ENCODE data around the gene LRRC28. TPM values are rescaled to one million over a fixed set of nuclear protein-coding genes. Genes with fewer than 3 reads are reported as not detected.

The LRRC28 gene
- total and polyA plus RNA-seq, 4 donors: 7.7 to 66.1 (median 13.0) TPM

DNA sequence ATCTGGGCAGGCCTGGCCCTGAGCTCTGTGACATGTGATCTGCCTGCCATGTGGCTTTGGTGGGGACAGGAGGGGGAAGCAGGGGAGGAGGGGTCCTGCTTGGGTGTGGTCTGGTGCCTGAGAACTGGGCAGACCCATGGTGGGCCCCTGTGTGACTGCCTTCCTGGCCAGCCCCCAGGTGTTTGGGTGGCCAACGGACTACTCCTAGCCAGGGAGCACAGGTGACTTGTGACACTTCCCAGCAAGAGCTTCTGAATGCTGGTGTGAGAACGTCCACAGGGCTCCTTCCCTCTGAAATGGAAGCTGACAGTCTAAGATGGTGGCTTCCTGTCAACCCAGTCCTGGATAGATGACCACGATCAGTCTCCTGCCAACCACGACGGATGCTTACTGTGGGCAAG, 178.4 kb downstream of the LRRC28 start:
- Histone ChIP-seq H3K4me3 (no peak overlapping the region), H3K27ac (ENCODE audit: low read depth in 1 of 2, low read length in 1 of 2) (no peak overlapping the region), H3K27me3 (ENCODE audit: control insufficient read depth in 3 of 3, insufficient read depth in 3 of 3, low read length in 2 of 3) (no peaks in the 10 kb centered on the region), H3K4me1 (ENCODE audit: control insufficient read depth in 5 of 5, insufficient read depth in 5 of 5, low read length in 5 of 5) (peaks cover 2 to 26% (median 8%) of the 10 kb centered on the region in 5 donors), H3K36me3 (ENCODE audit: control insufficient read depth in 4 of 4, insufficient read depth in 4 of 4, low read length in 4 of 4) (no peaks in the 10 kb centered on the region), H3K9me3 (ENCODE audit: control insufficient read depth in 4 of 4, insufficient read depth in 3 of 4, low read length in 3 of 4) (no peaks in the 10 kb centered on the region), H3K9ac (ENCODE audit: insufficient read depth in 1 of 2, low read length in 2 of 2) (no peak overlapping the region)
- TF ChIP-seq, protein P1, sequence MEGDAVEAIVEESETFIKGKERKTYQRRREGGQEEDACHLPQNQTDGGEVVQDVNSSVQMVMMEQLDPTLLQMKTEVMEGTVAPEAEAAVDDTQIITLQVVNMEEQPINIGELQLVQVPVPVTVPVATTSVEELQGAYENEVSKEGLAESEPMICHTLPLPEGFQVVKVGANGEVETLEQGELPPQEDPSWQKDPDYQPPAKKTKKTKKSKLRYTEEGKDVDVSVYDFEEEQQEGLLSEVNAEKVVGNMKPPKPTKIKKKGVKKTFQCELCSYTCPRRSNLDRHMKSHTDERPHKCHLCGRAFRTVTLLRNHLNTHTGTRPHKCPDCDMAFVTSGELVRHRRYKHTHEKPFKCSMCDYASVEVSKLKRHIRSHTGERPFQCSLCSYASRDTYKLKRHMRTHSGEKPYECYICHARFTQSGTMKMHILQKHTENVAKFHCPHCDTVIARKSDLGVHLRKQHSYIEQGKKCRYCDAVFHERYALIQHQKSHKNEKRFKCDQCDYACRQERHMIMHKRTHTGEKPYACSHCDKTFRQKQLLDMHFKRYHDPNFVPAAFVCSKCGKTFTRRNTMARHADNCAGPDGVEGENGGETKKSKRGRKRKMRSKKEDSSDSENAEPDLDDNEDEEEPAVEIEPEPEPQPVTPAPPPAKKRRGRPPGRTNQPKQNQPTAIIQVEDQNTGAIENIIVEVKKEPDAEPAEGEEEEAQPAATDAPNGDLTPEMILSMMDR (IDR thresholded peaks at IDR 0.05; ENCODE audit: control extremely low read depth, extremely low read depth): no peak
- DNase-seq: no peak
- ATAC-seq (ENCODE audit: insufficient read depth, low FRiP score): no peak
- 88 to 89% methylated on average over 5 of the region's 5 CpGs for WGBS, 2 donors

- no peak for DNase-seq
- H3K4me3 ChIP-seq: no peak overlapping the region
- peaks cover 0 to 24% (median 7%) of the 10 kb centered on the region in 5 donors for H3K4me1 ChIP-seq (ENCODE audit: control insufficient read depth in 5 of 5, insufficient read depth in 5 of 5, low read length in 5 of 5)
- no peaks in the 10 kb centered on the region for H3K27me3 ChIP-seq (ENCODE audit: control insufficient read depth in 3 of 3, insufficient read depth in 3 of 3, low read length in 2 of 3)
- H3K9me3 ChIP-seq (ENCODE audit: control insufficient read depth in 4 of 4, insufficient read depth in 3 of 4, low read length in 3 of 4): no peaks in the 10 kb centered on the region
- TF ChIP-seq, protein P1 (IDR thresholded peaks at IDR 0.05; ENCODE audit: control extremely low read depth, extremely low read depth): no peak
- ATAC-seq (ENCODE audit: insufficient read depth, low FRiP score): no peak
- no peak overlapping the region for H3K27ac ChIP-seq (ENCODE audit: low read depth in 1 of 2, low read length in 1 of 2)
- WGBS, 2 donors: 88 to 91% methylated on average over 22 of the region's 22 CpGs
- H3K9ac ChIP-seq (ENCODE audit: insufficient read depth in 1 of 2, low read length in 2 of 2): no peak overlapping the region
- H3K36me3 ChIP-seq (ENCODE audit: control insufficient read depth in 4 of 4, insufficient read depth in 4 of 4, low read length in 4 of 4): no peaks in the 10 kb centered on the region
Measured at GRCh38 chr15:99430881-99431401, 179.7 kb downstream of the LRRC28 start.

DNA sequence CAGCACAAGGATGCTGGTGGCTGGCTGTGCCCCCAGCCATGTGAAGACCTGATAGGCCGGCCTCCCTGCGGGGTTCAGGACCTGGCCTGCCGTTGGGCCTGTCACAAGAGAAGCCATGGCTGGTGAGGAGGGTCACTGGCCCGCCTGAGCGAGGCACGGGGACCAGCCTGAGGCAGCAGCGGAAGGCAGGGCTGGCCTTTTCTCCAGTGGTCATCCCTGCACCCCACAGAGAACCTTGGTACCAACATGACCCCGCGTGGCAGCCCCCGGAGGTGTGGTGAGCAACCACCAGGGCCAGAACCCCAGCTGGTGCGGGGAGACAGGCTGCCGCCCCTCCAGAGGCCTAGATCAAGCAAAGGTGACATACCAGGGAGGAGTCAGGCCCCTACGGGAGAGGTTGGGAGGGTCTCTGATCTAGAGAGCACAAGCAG, 180.4 kb downstream of the LRRC28 start:
- H3K9me3 ChIP-seq (ENCODE audit: control insufficient read depth in 4 of 4, insufficient read depth in 3 of 4, low read length in 3 of 4): no peaks in the 10 kb centered on the region
- H3K27ac ChIP-seq (ENCODE audit: low read depth in 1 of 2, low read length in 1 of 2): no peak overlapping the region
- WGBS, 2 donors: 93 to 97% methylated on average over 13 of the region's 13 CpGs
- no peak for ATAC-seq (ENCODE audit: insufficient read depth, low FRiP score)
- TF ChIP-seq, protein P1 (IDR thresholded peaks at IDR 0.05; ENCODE audit: control extremely low read depth, extremely low read depth): no peak
- H3K36me3 ChIP-seq (ENCODE audit: control insufficient read depth in 4 of 4, insufficient read depth in 4 of 4, low read length in 4 of 4): no peaks in the 10 kb centered on the region
- no peak overlapping the region for H3K9ac ChIP-seq (ENCODE audit: insufficient read depth in 1 of 2, low read length in 2 of 2)
- no peaks in the 10 kb centered on the region for H3K27me3 ChIP-seq (ENCODE audit: control insufficient read depth in 3 of 3, insufficient read depth in 3 of 3, low read length in 2 of 3)
- peaks cover 0 to 26% (median 6%) of the 10 kb centered on the region in 5 donors for H3K4me1 ChIP-seq (ENCODE audit: control insufficient read depth in 5 of 5, insufficient read depth in 5 of 5, low read length in 5 of 5)
- DNase-seq: no peak
- no peak overlapping the region for H3K4me3 ChIP-seq
